ENCODE results near the gene PDE4C. TPM values are rescaled to one million over a fixed set of nuclear protein-coding genes. Genes with fewer than 3 reads are reported as not detected.

PDE4C gene
- total and polyA plus RNA-seq, 10 of the 15 experiments (the other 5 are each of a cell fraction or from before 2014, with no cell fraction given) = 0.08 to 0.73 (median 0.34) TPM

GRCh38 chr19:18271433-18271841 lies 45.2 kb upstream of the PDE4C start:
- FAIRE-seq (no peak), ATAC-seq (no peak), DNase-seq (ENCODE audit: low read depth, low spot score) (no peak)
- no peaks in the 10 kb centered on the region for H3K9me3 ChIP-seq (replicated peaks; ENCODE audit: control insufficient read depth, insufficient read depth, low read length)
- no peak overlapping the region for H3K4me2 ChIP-seq (ENCODE audit: control insufficient read depth, insufficient read depth)
- H2AFZ ChIP-seq (ENCODE audit: control insufficient read depth, low read depth, low read length) = no peak overlapping the region
- in situ Hi-C loops (cut with MboI) = no loop called here
- no peak overlapping the region for H3K27ac ChIP-seq (ENCODE audit: control insufficient read depth, insufficient read depth)
- H3K79me2 ChIP-seq (ENCODE audit: control insufficient read depth, insufficient read depth, low read length) = no peaks in the 10 kb centered on the region
- no peak for TF ChIP-seq SMAD1 (IDR thresholded peaks at IDR 0.05; ENCODE audit: low read depth, partially characterized antibody)
- TF ChIP-seq BRCA1 (IDR thresholded peaks at IDR 0.05; ENCODE audit: low read depth, low read length) = no peak
- TF ChIP-seq, protein P1, sequence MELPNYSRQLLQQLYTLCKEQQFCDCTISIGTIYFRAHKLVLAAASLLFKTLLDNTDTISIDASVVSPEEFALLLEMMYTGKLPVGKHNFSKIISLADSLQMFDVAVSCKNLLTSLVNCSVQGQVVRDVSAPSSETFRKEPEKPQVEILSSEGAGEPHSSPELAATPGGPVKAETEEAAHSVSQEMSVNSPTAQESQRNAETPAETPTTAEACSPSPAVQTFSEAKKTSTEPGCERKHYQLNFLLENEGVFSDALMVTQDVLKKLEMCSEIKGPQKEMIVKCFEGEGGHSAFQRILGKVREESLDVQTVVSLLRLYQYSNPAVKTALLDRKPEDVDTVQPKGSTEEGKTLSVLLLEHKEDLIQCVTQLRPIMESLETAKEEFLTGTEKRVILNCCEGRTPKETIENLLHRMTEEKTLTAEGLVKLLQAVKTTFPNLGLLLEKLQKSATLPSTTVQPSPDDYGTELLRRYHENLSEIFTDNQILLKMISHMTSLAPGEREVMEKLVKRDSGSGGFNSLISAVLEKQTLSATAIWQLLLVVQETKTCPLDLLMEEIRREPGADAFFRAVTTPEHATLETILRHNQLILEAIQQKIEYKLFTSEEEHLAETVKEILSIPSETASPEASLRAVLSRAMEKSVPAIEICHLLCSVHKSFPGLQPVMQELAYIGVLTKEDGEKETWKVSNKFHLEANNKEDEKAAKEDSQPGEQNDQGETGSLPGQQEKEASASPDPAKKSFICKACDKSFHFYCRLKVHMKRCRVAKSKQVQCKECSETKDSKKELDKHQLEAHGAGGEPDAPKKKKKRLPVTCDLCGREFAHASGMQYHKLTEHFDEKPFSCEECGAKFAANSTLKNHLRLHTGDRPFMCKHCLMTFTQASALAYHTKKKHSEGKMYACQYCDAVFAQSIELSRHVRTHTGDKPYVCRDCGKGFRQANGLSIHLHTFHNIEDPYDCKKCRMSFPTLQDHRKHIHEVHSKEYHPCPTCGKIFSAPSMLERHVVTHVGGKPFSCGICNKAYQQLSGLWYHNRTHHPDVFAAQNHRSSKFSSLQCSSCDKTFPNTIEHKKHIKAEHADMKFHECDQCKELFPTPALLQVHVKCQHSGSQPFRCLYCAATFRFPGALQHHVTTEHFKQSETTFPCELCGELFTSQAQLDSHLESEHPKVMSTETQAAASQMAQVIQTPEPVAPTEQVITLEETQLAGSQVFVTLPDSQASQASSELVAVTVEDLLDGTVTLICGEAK (IDR thresholded peaks at IDR 0.05; ENCODE audit: borderline replicate concordance) = no peak
- TF ChIP-seq SMAD5 (IDR thresholded peaks at IDR 0.05; ENCODE audit: low read depth) = no peak
- no peak for TF ChIP-seq ZNF622 (IDR thresholded peaks at IDR 0.05)
- no peak for TF ChIP-seq GATAD2B (conservative IDR thresholded peaks at IDR 0.05; ENCODE audit: low read depth)
- no peak for TF ChIP-seq BMI1 (IDR thresholded peaks at IDR 0.05; ENCODE audit: borderline replicate concordance)
- ChIA-PET RAD21 (ENCODE audit: unreplicated experiment) (interaction anchor here (0.6 kb wide), 1 partner anchor 141 kb away, joined by 3 read pairs; no protein-coding TSS in a partner anchor), POLR2A (interaction anchor here (0.6 kb wide), 2 partner anchors 34 to 45 kb away, joined by 7 to 8 read pairs; no protein-coding TSS in a partner anchor), SMC1A (ENCODE audit: uncharacterized antibody, unreplicated experiment) (interaction anchor here (0.6 to 1.2 kb wide), 4 partner anchors 10 to 68 kb away, joined by 3 read pairs; partner anchors contain the start of genes JUND and RAB3A), CTCF (interaction anchor here (0.6 to 14.1 kb wide), 7 partner anchors 8 to 184 kb away, joined by 3 to 516 read pairs (median 5); a partner anchor contains a TSS)
- no peaks in the 10 kb centered on the region for H3K27me3 ChIP-seq (replicated peaks in 1 of 2; ENCODE audit: control insufficient read depth in 2 of 2, insufficient read depth in 2 of 2, low read length in 1 of 2)
- H3K4me3 ChIP-seq = no peak overlapping the region
- BruUV-seq (replicated peaks) = no TSS peak
- no peaks in the 10 kb centered on the region for H3K36me3 ChIP-seq (ENCODE audit: control insufficient read depth in 2 of 2, insufficient read depth in 2 of 2, low read length in 1 of 2)
- H3K9ac ChIP-seq (ENCODE audit: control insufficient read depth, insufficient read depth, low read length) = no peak overlapping the region
- no peaks in the 10 kb centered on the region for H4K20me1 ChIP-seq (ENCODE audit: control insufficient read depth, insufficient read depth)
- 48% methylated on average over 5 of the region's 6 CpGs for WGBS (ENCODE audit: insufficient coverage, insufficient replicate concordance, low lambda C conversion rate, missing lambda C conversion rate)
- no peaks in the 10 kb centered on the region for H3K4me1 ChIP-seq (ENCODE audit: control insufficient read depth, insufficient read depth, low read length)
- intact Hi-C loops (cut with micrococcal nuclease; ENCODE audit: unreplicated experiment) = no loop called here
